HUES6 (cell line): ENCODE data around the gene HCN1.
"Not testable (repeated sequence)": the region's sequence is repeated elsewhere in the genome, so short reads cannot be mapped to it uniquely, and the experiment has no call there.

Experiments used
- H3K27ac ChIP-seq: 2 replicates; pipeline ENCODE4 v1.7.0; 2013; ENCODE audit warnings: low read depth, mild to moderate bottlenecking, low read length, inconsistent platforms
- H3K27me3 ChIP-seq: 2 replicates; pipeline ENCODE4 v1.6.1; 2013; ENCODE audit warnings: low read length; ENCODE audit not compliant: control insufficient read depth, insufficient read depth
- H3K36me3 ChIP-seq: 2 replicates; pipeline ENCODE4 v1.6.1; 2013; ENCODE audit warnings: low read length; ENCODE audit not compliant: control insufficient read depth, insufficient read depth
- H3K4me1 ChIP-seq: 2 replicates; pipeline ENCODE4 v1.6.1; 2013; ENCODE audit warnings: low read length; ENCODE audit not compliant: control insufficient read depth, insufficient read depth
- H3K4me3 ChIP-seq: 2 replicates; pipeline ENCODE4 v1.5.1; 2013; ENCODE audit warnings: low read depth, low read length
- H3K9ac ChIP-seq: one replicate; pipeline ENCODE4 v1.6.1; 2013; ENCODE audit warnings: mild to moderate bottlenecking, low read length
- H3K9me3 ChIP-seq: 2 replicates; pipeline ENCODE4 v1.6.1; 2013; ENCODE audit warnings: low read depth, low read length; ENCODE audit not compliant: control insufficient read depth, insufficient read depth

Gene HCN1

DNA sequence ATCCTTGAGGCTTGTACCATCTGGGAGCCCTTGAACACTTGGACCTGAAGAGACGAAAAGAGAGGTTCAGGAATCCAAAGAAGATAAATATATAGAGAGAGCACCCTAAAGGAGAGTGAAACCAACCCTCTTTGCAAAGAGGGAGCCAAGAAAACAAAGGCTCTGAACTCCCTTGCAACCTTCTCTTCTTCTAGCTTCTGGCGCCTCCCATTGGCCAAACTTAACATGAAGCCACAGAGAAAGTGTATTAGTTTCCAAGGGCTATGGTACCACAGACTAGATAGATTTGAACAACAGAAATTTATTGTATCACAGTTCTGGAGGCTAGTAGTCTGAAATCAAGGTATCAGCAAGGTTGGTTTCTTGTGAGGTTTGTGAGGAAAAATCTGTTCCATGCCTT lies 175.1 kb downstream of the HCN1 start:
- no peak overlapping the region for H3K27ac ChIP-seq
- no peaks in the 10 kb centered on the region for H3K27me3 ChIP-seq
- H3K9me3 ChIP-seq, result no peaks in the 10 kb centered on the region
- H3K4me3 ChIP-seq, result no peak overlapping the region
- no peaks in the 10 kb centered on the region for H3K4me1 ChIP-seq
- H3K9ac ChIP-seq, result no peak overlapping the region
- no peaks in the 10 kb centered on the region for H3K36me3 ChIP-seq

GRCh38 chr5:45512521-45512920 lies 183.7 kb downstream of the HCN1 start:
- H3K9me3 ChIP-seq, result no peaks in the 10 kb centered on the region
- H3K27me3 ChIP-seq, result no peaks in the 10 kb centered on the region
- no peak overlapping the region for H3K27ac ChIP-seq
- no peaks in the 10 kb centered on the region for H3K36me3 ChIP-seq
- H3K4me1 ChIP-seq, result no peaks in the 10 kb centered on the region
- H3K4me3 ChIP-seq, result no peak overlapping the region
- no peak overlapping the region for H3K9ac ChIP-seq

DNA sequence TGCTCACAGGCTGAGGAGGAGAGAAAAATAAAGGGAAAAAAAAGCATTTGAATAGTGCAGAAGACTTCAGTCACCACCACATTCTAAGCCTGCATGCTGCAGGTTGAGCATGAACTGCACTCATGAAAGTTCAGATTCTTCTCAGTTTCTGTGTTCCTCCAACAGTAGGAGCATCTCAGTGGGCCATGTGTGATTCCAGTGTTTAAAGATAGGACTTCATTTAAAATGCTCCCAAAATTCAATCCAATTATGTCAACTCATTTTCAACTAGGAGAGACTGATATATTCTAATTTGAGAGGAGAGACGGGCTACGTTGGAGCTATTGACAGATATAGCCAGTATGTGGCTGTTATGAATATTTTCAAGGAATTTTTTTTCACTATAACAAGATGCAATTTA lies 186.8 kb downstream of the HCN1 start:
- H3K27me3 ChIP-seq, result no peaks in the 10 kb centered on the region
- H3K4me3 ChIP-seq, result no peak overlapping the region
- H3K36me3 ChIP-seq, result no peaks in the 10 kb centered on the region
- no peaks in the 10 kb centered on the region for H3K9me3 ChIP-seq
- H3K4me1 ChIP-seq, result no peaks in the 10 kb centered on the region
- no peak overlapping the region for H3K9ac ChIP-seq
- no peak overlapping the region for H3K27ac ChIP-seq

DNA sequence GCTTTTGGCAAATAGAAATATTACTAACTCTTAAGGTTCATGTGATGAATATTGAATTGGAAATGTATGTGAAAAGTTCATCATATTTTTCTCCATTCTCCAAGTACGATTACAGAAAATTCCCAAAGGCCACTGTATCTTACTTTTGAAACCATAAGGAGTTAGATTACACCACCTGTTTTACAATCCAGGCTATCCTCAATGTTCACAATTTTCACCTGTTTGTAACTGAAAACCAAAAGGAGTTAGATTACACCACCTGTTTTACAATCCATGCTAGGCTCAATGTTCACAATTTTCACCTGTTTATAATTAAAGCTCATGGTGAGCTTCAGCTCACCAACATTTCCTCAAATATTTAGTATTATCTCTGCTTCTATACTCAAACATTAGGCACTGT lies 188.0 kb downstream of the HCN1 start:
- H3K9me3 ChIP-seq, result no peaks in the 10 kb centered on the region

DNA sequence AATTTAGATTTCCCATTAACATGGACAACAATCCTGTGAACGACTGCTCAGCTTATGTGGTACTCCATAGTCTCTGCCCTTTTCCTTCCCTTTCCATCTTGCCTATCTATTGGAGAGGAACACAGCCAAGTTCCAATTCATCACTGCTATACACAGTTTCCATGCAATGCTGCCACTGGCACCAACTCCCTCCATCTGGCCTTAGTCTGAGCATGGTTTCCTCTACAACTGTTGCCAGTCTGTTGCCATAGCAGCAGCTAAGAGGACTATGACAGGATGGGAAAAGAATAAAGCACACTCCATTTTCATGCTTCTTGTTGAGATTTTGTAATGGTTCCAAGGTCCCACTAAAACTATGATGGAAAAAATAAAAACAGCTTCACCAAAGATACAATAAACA lies 189.0 kb downstream of the HCN1 start:
- H3K9ac ChIP-seq, result no peak overlapping the region
- H3K27ac ChIP-seq, result no peak overlapping the region
- no peaks in the 10 kb centered on the region for H3K36me3 ChIP-seq
- H3K27me3 ChIP-seq, result no peaks in the 10 kb centered on the region
- H3K9me3 ChIP-seq, result no peaks in the 10 kb centered on the region
- H3K4me1 ChIP-seq, result no peaks in the 10 kb centered on the region
- H3K4me3 ChIP-seq, result no peak overlapping the region

More for the DNA sequence above, 188.0 kb downstream of the HCN1 start:
- H3K4me3 ChIP-seq, result no peak overlapping the region
- H3K27ac ChIP-seq, result no peak overlapping the region
- H3K27me3 ChIP-seq, result no peaks in the 10 kb centered on the region
- no peaks in the 10 kb centered on the region for H3K36me3 ChIP-seq
- no peak overlapping the region for H3K9ac ChIP-seq
- H3K4me1 ChIP-seq, result no peaks in the 10 kb centered on the region

- not testable (repeated sequence) for H3K4me1 ChIP-seq, H3K9ac ChIP-seq, H3K27me3 ChIP-seq, H3K4me3 ChIP-seq, H3K9me3 ChIP-seq, H3K27ac ChIP-seq, H3K36me3 ChIP-seq
Measured at GRCh38 chr5:45499006-45499405, 197.2 kb downstream of the HCN1 start.

- Histone ChIP-seq H3K9me3 (no peaks in the 10 kb centered on the region), H3K9ac (no peak overlapping the region), H3K4me1 (no peaks in the 10 kb centered on the region), H3K36me3 (no peaks in the 10 kb centered on the region), H3K4me3 (no peak overlapping the region), H3K27me3 (no peaks in the 10 kb centered on the region), H3K27ac (no peak overlapping the region)
Measured at GRCh38 chr5:45491368-45491767, 204.8 kb downstream of the HCN1 start.

GRCh38 chr5:45484781-45485180 lies 211.4 kb downstream of the HCN1 start:
- H3K4me3 ChIP-seq, result no peak overlapping the region
- H3K9me3 ChIP-seq, result no peaks in the 10 kb centered on the region
- H3K27ac ChIP-seq, result no peak overlapping the region
- no peaks in the 10 kb centered on the region for H3K36me3 ChIP-seq
- H3K4me1 ChIP-seq, result no peaks in the 10 kb centered on the region
- no peak overlapping the region for H3K9ac ChIP-seq
- no peaks in the 10 kb centered on the region for H3K27me3 ChIP-seq

DNA sequence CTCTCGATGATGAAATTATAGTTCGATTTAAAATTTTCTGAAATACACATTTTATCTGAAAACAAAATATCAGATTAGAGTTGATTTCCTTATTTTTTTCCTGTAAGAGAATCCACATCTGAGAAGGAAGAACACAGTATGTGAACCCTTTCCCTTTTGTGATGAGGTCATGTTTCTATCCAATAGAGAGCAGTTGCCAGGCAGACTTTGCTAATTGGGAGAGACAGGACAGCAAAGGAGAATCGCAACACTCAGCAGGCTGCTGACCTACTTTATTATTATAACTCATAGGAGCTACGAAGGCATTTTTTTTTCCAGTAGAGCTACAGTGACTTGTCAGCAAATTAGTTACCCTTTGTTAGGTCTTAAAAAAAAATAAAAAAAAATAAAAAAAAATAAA lies 242.1 kb downstream of the HCN1 start:
- Histone ChIP-seq H3K4me1 (no peaks in the 10 kb centered on the region; the same call in 1 of the 2 replicates), H3K27me3 (no peaks in the 10 kb centered on the region), H3K27ac (no peak overlapping the region), H3K4me3 (no peak overlapping the region), H3K36me3 (no peaks in the 10 kb centered on the region), H3K9me3 (no peaks in the 10 kb centered on the region), H3K9ac (no peak overlapping the region)

GRCh38 chr5:45444856-45445255 lies 251.3 kb downstream of the HCN1 start:
- H3K27me3 ChIP-seq, H3K27ac ChIP-seq, H3K4me3 ChIP-seq, H3K36me3 ChIP-seq, H3K9me3 ChIP-seq, H3K4me1 ChIP-seq, H3K9ac ChIP-seq: not testable (repeated sequence)

DNA sequence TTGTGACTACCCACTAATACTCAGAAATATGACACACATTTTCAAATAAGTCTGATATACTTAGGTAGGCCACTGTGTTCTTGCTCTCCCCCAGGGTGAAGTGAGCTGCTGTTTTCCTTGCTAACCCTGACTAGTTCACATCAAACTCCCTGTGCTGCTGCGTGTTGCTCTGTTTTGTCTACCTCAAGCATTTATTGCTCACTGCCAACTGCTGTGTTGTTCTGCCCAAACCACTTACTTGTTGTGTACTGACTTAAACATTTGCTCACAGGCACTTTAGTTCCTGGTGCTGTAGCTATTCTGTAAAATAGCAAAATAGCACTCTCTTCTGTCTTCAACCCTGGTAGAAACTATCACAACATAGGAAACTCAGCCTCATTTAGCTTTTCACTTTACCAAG lies 255.7 kb downstream of the HCN1 start:
- Histone ChIP-seq H3K4me3 (no peak overlapping the region), H3K9me3 (peaks cover 6% of the 10 kb centered on the region; the same call in 1 of the 2 replicates), H3K27ac (no peak overlapping the region), H3K9ac (no peak overlapping the region), H3K36me3 (no peaks in the 10 kb centered on the region), H3K4me1 (no peaks in the 10 kb centered on the region), H3K27me3 (no peaks in the 10 kb centered on the region)

GRCh38 chr5:45437752-45438151 lies 258.4 kb downstream of the HCN1 start:
- Histone ChIP-seq H3K4me1 (no peaks in the 10 kb centered on the region), H3K27ac (no peak overlapping the region), H3K4me3 (no peak overlapping the region), H3K9ac (no peak overlapping the region), H3K27me3 (no peaks in the 10 kb centered on the region), H3K36me3 (no peaks in the 10 kb centered on the region), H3K9me3 (no peaks in the 10 kb centered on the region)
